B cell (primary cell): ENCODE results near the gene NOS1AP.

Experiments
- EZH2 ChIP-seq: IDR thresholded peaks from 2 replicates; pipeline ENCODE4 v1.6.1; 2012; ENCODE audit warnings: borderline replicate concordance, low read depth, mild to moderate bottlenecking, moderate library complexity, low read length; ENCODE audit not compliant: insufficient read depth, poor library complexity, severe bottlenecking
- TF ChIP-seq, protein P1 (sequence below): fragments of 200-600 bp; IDR thresholded peaks from one replicate; pipeline ENCODE4 v1.8.0; 2022; ENCODE audit warnings: antibody characterized with exemption, mild to moderate bottlenecking

DNA sequence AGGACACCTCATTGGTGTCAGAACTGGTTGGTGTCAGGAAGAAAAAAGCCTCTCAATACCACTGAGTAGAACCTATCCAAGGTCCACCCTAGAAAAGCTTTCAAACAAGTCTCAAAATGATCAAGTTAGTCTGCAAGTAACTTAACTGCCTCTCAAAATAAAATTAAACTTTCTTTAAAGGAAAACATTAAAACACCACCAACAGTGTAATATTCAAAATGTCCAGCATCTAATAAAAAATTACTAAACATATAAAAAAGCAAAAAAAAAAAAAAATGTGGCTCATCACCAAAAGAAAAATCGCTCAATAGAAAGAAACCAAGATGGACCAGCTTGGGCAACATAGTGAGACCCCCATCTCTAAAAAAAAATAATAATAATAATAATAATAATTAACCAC lies 27.1 kb upstream of the NOS1AP start:
- TF ChIP-seq, protein P1, sequence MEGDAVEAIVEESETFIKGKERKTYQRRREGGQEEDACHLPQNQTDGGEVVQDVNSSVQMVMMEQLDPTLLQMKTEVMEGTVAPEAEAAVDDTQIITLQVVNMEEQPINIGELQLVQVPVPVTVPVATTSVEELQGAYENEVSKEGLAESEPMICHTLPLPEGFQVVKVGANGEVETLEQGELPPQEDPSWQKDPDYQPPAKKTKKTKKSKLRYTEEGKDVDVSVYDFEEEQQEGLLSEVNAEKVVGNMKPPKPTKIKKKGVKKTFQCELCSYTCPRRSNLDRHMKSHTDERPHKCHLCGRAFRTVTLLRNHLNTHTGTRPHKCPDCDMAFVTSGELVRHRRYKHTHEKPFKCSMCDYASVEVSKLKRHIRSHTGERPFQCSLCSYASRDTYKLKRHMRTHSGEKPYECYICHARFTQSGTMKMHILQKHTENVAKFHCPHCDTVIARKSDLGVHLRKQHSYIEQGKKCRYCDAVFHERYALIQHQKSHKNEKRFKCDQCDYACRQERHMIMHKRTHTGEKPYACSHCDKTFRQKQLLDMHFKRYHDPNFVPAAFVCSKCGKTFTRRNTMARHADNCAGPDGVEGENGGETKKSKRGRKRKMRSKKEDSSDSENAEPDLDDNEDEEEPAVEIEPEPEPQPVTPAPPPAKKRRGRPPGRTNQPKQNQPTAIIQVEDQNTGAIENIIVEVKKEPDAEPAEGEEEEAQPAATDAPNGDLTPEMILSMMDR = no peak
- no peak for TF ChIP-seq EZH2
